K562 (cell line): ENCODE results near the gene NR5A2. TPM values are rescaled to one million over a fixed set of nuclear protein-coding genes. Genes with fewer than 3 reads are reported as not detected.

ENCODE experiments used
- ATAC-seq: fragments of 200-7000 bp; cut with Tn5 transposase; 3 replicates; pipeline ENCODE4 v1.9.1; 2020; ENCODE audit warnings: moderate library complexity
- BruUV-seq: library from RNA; stranded (reverse); fragments of 400-500 nt; replicated peaks from 2 replicates; lab custom pipeline; 2021; lab: Mats Ljungman, UMichigan
- CTCF ChIA-PET: fragments of 300-600 bp; formaldehyde crosslinking; extraction: SDS; loops from one replicate; lab custom pipeline; 2021; ENCODE audit warnings: low intra/inter-chr PET ratio; lab: Yijun Ruan, JAX
- POLR2A ChIA-PET: fragments of 300-600, 350-650 bp; sonication (Branson Sonifier 250); formaldehyde crosslinking; extraction: SDS; loops from one replicate; lab custom pipeline; 2021; ENCODE audit warnings: antibody characterized with exemption, inconsistent platforms; lab: Yijun Ruan, JAX
- DNase-seq, 4 experiments: peaks; one replicate each; pipeline versions ENCODE4 v3.0.0 to v3.0.0-alpha.2; 2011 to 2018; ENCODE audit warnings: low spot score in 3 of 4, mixed read lengths in 3 of 4; ENCODE audit errors: extremely low read depth in 1 of 4
- FAIRE-seq: peaks from 2 replicates; lab custom pipeline; 2011; peaks lifted over from hg19 to GRCh38; lab: Jason Lieb, UNC
- H2AFZ ChIP-seq: 2 replicates; pipeline ENCODE4 v1.6.0; 2011; ENCODE audit warnings: low read depth, low read length, control low read depth, inconsistent platforms
- H3K27ac ChIP-seq: fragments of 200-600 bp; 3 replicates; pipeline ENCODE4 v1.8.0; 2011; ENCODE audit warnings: low read depth, mild to moderate bottlenecking, control low read depth, inconsistent platforms, low read length, moderate library complexity, mixed read lengths; ENCODE audit errors: extremely low read depth
- H3K27me3 ChIP-seq, 2 experiments: fragments of 300-600 bp in 1 of 2; 2 replicates in 1 of 2; 3 replicates in 1 of 2; pipeline versions ENCODE4 v1.6.0 to v1.8.0; 2011; ENCODE audit warnings: inconsistent platforms in 2 of 2, low read length in 2 of 2, mild to moderate bottlenecking in 1 of 2, mixed read lengths in 1 of 2, moderate library complexity in 1 of 2; ENCODE audit not compliant: control insufficient read depth in 2 of 2, insufficient read depth in 2 of 2
- H3K36me3 ChIP-seq: fragments of 300-600 bp; 3 replicates; pipeline ENCODE4 v1.8.0; 2011; ENCODE audit warnings: mild to moderate bottlenecking, low read length, inconsistent platforms; ENCODE audit not compliant: control insufficient read depth, insufficient read depth
- H3K4me1 ChIP-seq, 2 experiments: fragments of 200-600 bp in 1 of 2; replicated peaks in 1 of 2; 2 replicates in 1 of 2; 3 replicates in 1 of 2; pipeline versions ENCODE4 v1.5.1 to v1.8.0; 2011; ENCODE audit warnings: inconsistent platforms in 2 of 2, low read length in 2 of 2, mild to moderate bottlenecking in 1 of 2, mixed read lengths in 1 of 2, moderate library complexity in 1 of 2; ENCODE audit not compliant: control insufficient read depth in 2 of 2, insufficient read depth in 2 of 2
- H3K4me2 ChIP-seq: 2 replicates; pipeline ENCODE4 v1.6.1; 2011; ENCODE audit warnings: low read length, control low read depth, inconsistent platforms, mixed read lengths; ENCODE audit not compliant: insufficient read depth
- H3K4me3 ChIP-seq: fragments of 200-600 bp; sonication (generic), shearing (Covaris generic); 2 replicates; pipeline ENCODE4 v1.5.1; 2016; ENCODE audit warnings: control low read depth, inconsistent platforms
- H3K79me2 ChIP-seq: fragments of 200-600 bp; 3 replicates; pipeline ENCODE4 v1.8.0; 2011; ENCODE audit warnings: low read length, inconsistent platforms; ENCODE audit not compliant: control insufficient read depth, insufficient read depth
- H3K9ac ChIP-seq, 2 experiments: 2 replicates each; pipeline versions ENCODE4 v1.6.0 to v1.6.1; 2011; ENCODE audit warnings: low read depth in 2 of 2, low read length in 2 of 2, control low read depth in 1 of 2, inconsistent platforms in 1 of 2, mild to moderate bottlenecking in 1 of 2, mixed read lengths in 1 of 2; ENCODE audit not compliant: insufficient read depth in 1 of 2
- H3K9me1 ChIP-seq: one replicate; pipeline ENCODE4 v1.6.0; 2011; ENCODE audit warnings: inconsistent platforms, mild to moderate bottlenecking, low read length, moderate library complexity; ENCODE audit not compliant: control insufficient read depth, insufficient read depth
- H3K9me3 ChIP-seq: replicated peaks from 2 replicates; pipeline ENCODE4 v1.5.1; 2011; ENCODE audit warnings: low read depth, low read length, inconsistent platforms; ENCODE audit not compliant: control insufficient read depth, insufficient read depth
- H4K20me1 ChIP-seq: replicated peaks from 2 replicates; pipeline ENCODE4 v1.6.1; 2011; ENCODE audit warnings: low read length, inconsistent platforms, mixed read lengths; ENCODE audit not compliant: control insufficient read depth, insufficient read depth
- IRF2 ChIP-seq: sonication (generic); formaldehyde crosslinking; IDR thresholded peaks from 2 replicates; pipeline ENCODE4 v1.8.1; 2022; ENCODE audit warnings: mild to moderate bottlenecking, missing genetic modification reagents
- MECOM ChIP-seq: fragments of 250-450 bp; sonication (Bioruptor Pico); IDR thresholded peaks from 2 replicates; pipeline ENCODE4 v1.8.0; 2022; ENCODE audit warnings: inconsistent platforms
- MXI1 ChIP-seq: IDR thresholded peaks from 2 replicates; pipeline ENCODE4 v1.6.1; 2011; ENCODE audit warnings: low read depth, mild to moderate bottlenecking, improper control_type of control experiment, low read length
- MYBL2 ChIP-seq, 2 experiments: fragments of 450-650 bp in 1 of 2; sonication (generic) in 1 of 2; formaldehyde crosslinking in 1 of 2; IDR thresholded peaks; 2 replicates each; pipeline versions ENCODE4 v1.6.1 to v1.8.1; 2017 to 2022; ENCODE audit warnings: borderline replicate concordance in 1 of 2, inconsistent platforms in 1 of 2, low read depth in 1 of 2, mild to moderate bottlenecking in 1 of 2, missing genetic modification reagents in 1 of 2, moderate library complexity in 1 of 2
- PTRF ChIP-seq: fragments of 450-650 bp; IDR thresholded peaks from 2 replicates; pipeline ENCODE4 v1.6.1; 2016; ENCODE audit warnings: mild to moderate bottlenecking, missing genetic modification characterization, missing compliant biosample characterization
- SAFB ChIP-seq: fragments of 200-400 bp; formaldehyde crosslinking; IDR thresholded peaks from 2 replicates; pipeline ENCODE4 v1.6.1; 2017; ENCODE audit warnings: low read depth, low read length, borderline replicate concordance
- TOE1 ChIP-seq, 2 experiments: fragments of 450-650 bp in 1 of 2; sonication (generic) in 1 of 2; formaldehyde crosslinking in 1 of 2; IDR thresholded peaks; 2 replicates each; pipeline versions ENCODE4 v1.7.1 to v1.8.0; 2016 to 2022; ENCODE audit warnings: borderline replicate concordance in 2 of 2, mild to moderate bottlenecking in 2 of 2, antibody characterized with exemption in 1 of 2, inconsistent platforms in 1 of 2, low read depth in 1 of 2, missing genetic modification reagents in 1 of 2, moderate library complexity in 1 of 2
- YY1 ChIP-seq, 3 experiments: IDR thresholded peaks; 2 replicates each; pipeline ENCODE4 v1.6.1; 2011; ENCODE audit warnings: low read length in 2 of 3, mild to moderate bottlenecking in 2 of 3, moderate library complexity in 2 of 3, borderline replicate concordance in 1 of 3, control low read depth in 1 of 3, low read depth in 1 of 3; ENCODE audit not compliant: insufficient read depth in 3 of 3, insufficient replicate concordance in 2 of 3, control insufficient read depth in 1 of 3, insufficient read length in 1 of 3; ENCODE audit errors: extremely low read depth in 1 of 3
- ZNF175 ChIP-seq: fragments of 200-800 bp; sonication (Bioruptor generic); IDR thresholded peaks from 2 replicates; pipeline ENCODE4 v1.6.1; 2016; ENCODE audit warnings: low read depth, mild to moderate bottlenecking, missing genetic modification characterization, missing compliant biosample characterization
- ZNF444 ChIP-seq: fragments of 250-450 bp; sonication (Bioruptor Pico); IDR thresholded peaks from 2 replicates; pipeline ENCODE4 v1.4.0; 2020; ENCODE audit warnings: mild to moderate bottlenecking, moderate library complexity
- ZNF717 ChIP-seq: fragments of 250-450 bp; sonication (Bioruptor Pico); IDR thresholded peaks from 2 replicates; pipeline ENCODE4 v1.5.0; 2021
- WGBS: fragments of 100-300 bp; shearing (Covaris generic); methylation state at CpG from one replicate; pipeline ENCODE4 v1.1.6; 2016; ENCODE audit warnings: low coverage, mixed read lengths; ENCODE audit not compliant: insufficient coverage; ENCODE audit errors: missing lambda C conversion rate; 5-methylcytosine and 5-hydroxymethylcytosine counted together
- in situ Hi-C: fragments of 300-500 bp; cut with MboI; formaldehyde crosslinking; loops from 4 replicates; pipeline ENCODE4 v1.15.0; 2018; ENCODE audit warnings: inconsistent platforms, mixed read lengths
- intact Hi-C: fragments of 100-400 bp; cut with micrococcal nuclease; formaldehyde crosslinking; loops from 2 replicates; pipeline ENCODE4 v1.14.2; 2022
- polyA plus RNA-seq, 8 experiments: library from polyadenylated mRNA; depleted of rRNA in 4 of 8; stranded (reverse) in 5 of 8; unstranded in 3 of 8; fragments of >200 nt; fragmentation: Nextera tagmentation in 2 of 8; fragmentation: Illumina TruSeq in 1 of 8; extraction: Ambion mirVana in 2 of 8; extraction: Trizol in 1 of 8; gene quantifications; 2 replicates each; pipeline versions ENCODE4 v1.2.1 to v1.2.3, GENCODE V29; 2011 to 2014; ENCODE audit warnings: inconsistent platforms in 1 of 8, missing spikeins in 1 of 8
- total RNA-seq, 7 experiments: library from RNA; depleted of rRNA in 6 of 7; stranded (reverse); fragments of >200 nt in 6 of 7; fragmentation: Illumina TruSeq in 2 of 7; extraction: Trizol in 2 of 7; gene quantifications; 2 replicates each; pipeline versions ENCODE4 v1.2.1 to v1.2.3, GENCODE V29; 2011 to 2021; ENCODE audit warnings: low replicate concordance in 1 of 7
- TF ChIP-seq, protein P1 (sequence below): fragments of 250-450 bp; sonication (Bioruptor Pico); IDR thresholded peaks from 2 replicates; pipeline ENCODE4 v1.8.0; 2022; ENCODE audit warnings: inconsistent platforms
- TF ChIP-seq, protein P2 (sequence below): sonication (generic); IDR thresholded peaks from 2 replicates; pipeline ENCODE4 v1.6.1; 2016
- TF ChIP-seq, protein P3 (sequence below): fragments of 250-450 bp; sonication (Bioruptor Pico); IDR thresholded peaks from 2 replicates; pipeline ENCODE4 v1.6.1; 2021; ENCODE audit warnings: mild to moderate bottlenecking
- TF ChIP-seq, protein P4 (sequence below): fragments of 450-650 bp; conservative IDR thresholded peaks from 2 replicates; pipeline ENCODE4 v1.6.1; 2016; ENCODE audit warnings: missing genetic modification characterization, low read depth, mild to moderate bottlenecking, control low read depth, missing compliant biosample characterization
- TF ChIP-seq, protein P5 (sequence below): fragments of 450-650 bp; IDR thresholded peaks from 2 replicates; pipeline ENCODE4 v1.6.1; 2016

The NR5A2 gene
- total and polyA plus RNA-seq, 9 of the 15 experiments (the other 6 are each of a cell fraction or from before 2014, with no cell fraction given) = 0.13 to 0.40 (median 0.29) TPM

DNA sequence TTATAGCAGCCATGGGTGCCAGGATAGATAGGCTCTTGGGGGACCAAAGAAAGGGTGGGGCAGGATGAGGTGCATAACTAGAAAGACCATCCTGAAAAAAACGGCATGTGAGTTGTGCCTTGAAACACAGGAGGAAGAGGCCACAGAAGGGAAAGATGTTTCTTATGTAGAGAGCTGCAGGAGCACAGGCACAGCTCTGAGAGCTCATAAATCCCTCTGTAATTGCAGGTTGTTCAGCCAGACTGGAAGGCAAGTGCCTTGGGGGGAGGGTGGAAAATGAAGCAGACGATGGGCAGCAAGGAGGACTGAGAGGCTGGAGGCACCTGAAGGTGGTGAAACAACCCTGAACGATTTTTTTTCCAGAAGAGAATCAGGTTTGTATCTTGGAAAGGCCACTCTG, 170.7 kb downstream of the NR5A2 start:
- H3K27ac ChIP-seq = no peak overlapping the region
- 13% methylated on average over 3 of the region's 3 CpGs for WGBS
- ATAC-seq = no peak

More for the DNA sequence above, 170.7 kb downstream of the NR5A2 start:
- in situ Hi-C loops (no loop called here), intact Hi-C loops (no loop called here)
- no peak overlapping the region for H2AFZ ChIP-seq
- FAIRE-seq (no peak), DNase-seq (no peak)
- CTCF ChIA-PET = no interaction called here
- BruUV-seq = no TSS peak
- H3K36me3 ChIP-seq = no peaks in the 10 kb centered on the region
- H3K79me2 ChIP-seq = no peaks in the 10 kb centered on the region
- H3K4me3 ChIP-seq = no peak overlapping the region
- H3K9me1 ChIP-seq = no peaks in the 10 kb centered on the region
- no peaks in the 10 kb centered on the region for H3K4me1 ChIP-seq
- peaks cover 8 to 23% of the 10 kb centered on the region in 2 experiments; a peak in 4 of 5 replicates for H3K27me3 ChIP-seq
- H3K4me2 ChIP-seq = no peak overlapping the region
- TF ChIP-seq, protein P1, sequence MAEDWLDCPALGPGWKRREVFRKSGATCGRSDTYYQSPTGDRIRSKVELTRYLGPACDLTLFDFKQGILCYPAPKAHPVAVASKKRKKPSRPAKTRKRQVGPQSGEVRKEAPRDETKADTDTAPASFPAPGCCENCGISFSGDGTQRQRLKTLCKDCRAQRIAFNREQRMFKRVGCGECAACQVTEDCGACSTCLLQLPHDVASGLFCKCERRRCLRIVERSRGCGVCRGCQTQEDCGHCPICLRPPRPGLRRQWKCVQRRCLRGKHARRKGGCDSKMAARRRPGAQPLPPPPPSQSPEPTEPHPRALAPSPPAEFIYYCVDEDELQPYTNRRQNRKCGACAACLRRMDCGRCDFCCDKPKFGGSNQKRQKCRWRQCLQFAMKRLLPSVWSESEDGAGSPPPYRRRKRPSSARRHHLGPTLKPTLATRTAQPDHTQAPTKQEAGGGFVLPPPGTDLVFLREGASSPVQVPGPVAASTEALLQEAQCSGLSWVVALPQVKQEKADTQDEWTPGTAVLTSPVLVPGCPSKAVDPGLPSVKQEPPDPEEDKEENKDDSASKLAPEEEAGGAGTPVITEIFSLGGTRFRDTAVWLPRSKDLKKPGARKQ (CRISPR knock-in tag) = no peak
- no peak for TF ChIP-seq MYBL2 (IDR thresholded peaks at IDR 0.05; ENCODE audit: low read depth)
- no peak for TF ChIP-seq MYBL2 (CRISPR knock-in tag; IDR thresholded peaks at IDR 0.05; ENCODE audit: borderline replicate concordance)
- no peak for TF ChIP-seq PTRF (tag)
- no peak for TF ChIP-seq IRF2 (CRISPR knock-in tag)
- TF ChIP-seq, protein P2, sequence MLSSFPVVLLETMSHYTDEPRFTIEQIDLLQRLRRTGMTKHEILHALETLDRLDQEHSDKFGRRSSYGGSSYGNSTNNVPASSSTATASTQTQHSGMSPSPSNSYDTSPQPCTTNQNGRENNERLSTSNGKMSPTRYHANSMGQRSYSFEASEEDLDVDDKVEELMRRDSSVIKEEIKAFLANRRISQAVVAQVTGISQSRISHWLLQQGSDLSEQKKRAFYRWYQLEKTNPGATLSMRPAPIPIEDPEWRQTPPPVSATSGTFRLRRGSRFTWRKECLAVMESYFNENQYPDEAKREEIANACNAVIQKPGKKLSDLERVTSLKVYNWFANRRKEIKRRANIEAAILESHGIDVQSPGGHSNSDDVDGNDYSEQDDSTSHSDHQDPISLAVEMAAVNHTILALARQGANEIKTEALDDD = no peak
- TF ChIP-seq, protein P3, sequence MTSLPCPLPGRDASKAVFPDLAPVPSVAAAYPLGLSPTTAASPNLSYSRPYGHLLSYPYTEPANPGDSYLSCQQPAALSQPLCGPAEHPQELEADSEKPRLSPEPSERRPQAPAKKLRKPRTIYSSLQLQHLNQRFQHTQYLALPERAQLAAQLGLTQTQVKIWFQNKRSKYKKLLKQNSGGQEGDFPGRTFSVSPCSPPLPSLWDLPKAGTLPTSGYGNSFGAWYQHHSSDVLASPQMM = no peak
- no peak for TF ChIP-seq ZNF175 (CRISPR knock-in tag)
- TF ChIP-seq, protein P4, sequence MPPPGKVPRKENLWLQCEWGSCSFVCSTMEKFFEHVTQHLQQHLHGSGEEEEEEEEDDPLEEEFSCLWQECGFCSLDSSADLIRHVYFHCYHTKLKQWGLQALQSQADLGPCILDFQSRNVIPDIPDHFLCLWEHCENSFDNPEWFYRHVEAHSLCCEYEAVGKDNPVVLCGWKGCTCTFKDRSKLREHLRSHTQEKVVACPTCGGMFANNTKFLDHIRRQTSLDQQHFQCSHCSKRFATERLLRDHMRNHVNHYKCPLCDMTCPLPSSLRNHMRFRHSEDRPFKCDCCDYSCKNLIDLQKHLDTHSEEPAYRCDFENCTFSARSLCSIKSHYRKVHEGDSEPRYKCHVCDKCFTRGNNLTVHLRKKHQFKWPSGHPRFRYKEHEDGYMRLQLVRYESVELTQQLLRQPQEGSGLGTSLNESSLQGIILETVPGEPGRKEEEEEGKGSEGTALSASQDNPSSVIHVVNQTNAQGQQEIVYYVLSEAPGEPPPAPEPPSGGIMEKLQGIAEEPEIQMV = no peak
- TF ChIP-seq MECOM (CRISPR knock-in tag) = no peak
- TF ChIP-seq YY1 (IDR thresholded peaks at IDR 0.05; ENCODE audit: borderline replicate concordance in 1 of 3, control insufficient read depth in 1 of 3, extremely low read depth in 1 of 3, insufficient read depth in 3 of 3, insufficient read length in 1 of 3, insufficient replicate concordance in 2 of 3, low read depth in 1 of 3, low read length in 2 of 3) = no peak
- TF ChIP-seq, protein P5, sequence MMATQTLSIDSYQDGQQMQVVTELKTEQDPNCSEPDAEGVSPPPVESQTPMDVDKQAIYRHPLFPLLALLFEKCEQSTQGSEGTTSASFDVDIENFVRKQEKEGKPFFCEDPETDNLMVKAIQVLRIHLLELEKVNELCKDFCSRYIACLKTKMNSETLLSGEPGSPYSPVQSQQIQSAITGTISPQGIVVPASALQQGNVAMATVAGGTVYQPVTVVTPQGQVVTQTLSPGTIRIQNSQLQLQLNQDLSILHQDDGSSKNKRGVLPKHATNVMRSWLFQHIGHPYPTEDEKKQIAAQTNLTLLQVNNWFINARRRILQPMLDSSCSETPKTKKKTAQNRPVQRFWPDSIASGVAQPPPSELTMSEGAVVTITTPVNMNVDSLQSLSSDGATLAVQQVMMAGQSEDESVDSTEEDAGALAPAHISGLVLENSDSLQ = no peak
- no peak for TF ChIP-seq MXI1
- no peak for TF ChIP-seq ZNF444 (CRISPR knock-in tag)
- no peak for TF ChIP-seq SAFB
- TF ChIP-seq TOE1 (IDR thresholded peaks at IDR 0.05; ENCODE audit: borderline replicate concordance) = no peak
- no peak for TF ChIP-seq TOE1 (CRISPR knock-in tag; IDR thresholded peaks at IDR 0.05; ENCODE audit: borderline replicate concordance, low read depth)
- TF ChIP-seq ZNF717 (CRISPR knock-in tag) = no peak
- POLR2A ChIA-PET = no interaction called here
- H3K9ac ChIP-seq = no peak overlapping the region
- H4K20me1 ChIP-seq = no peaks in the 10 kb centered on the region
- H3K9me3 ChIP-seq = no peaks in the 10 kb centered on the region
